ENCODE measurements around the gene KCNQ4. TPM values are rescaled to one million over a fixed set of nuclear protein-coding genes. Genes with fewer than 3 reads are reported as not detected.

The KCNQ4 gene
- total RNA-seq, 6 experiments from 2014 or later = 0.05 TPM; not detected in 5

GRCh38 chr1:40838980-40839942, 55.7 kb downstream of the KCNQ4 start:
- peaks cover 10% of the 10 kb centered on the region for H3K9me3 Mint-ChIP-seq
- DNase-seq = no peak
- no peaks in the 10 kb centered on the region for H3K4me1 Mint-ChIP-seq (ENCODE audit: low read depth)
- TF ChIP-seq CTCF (IDR thresholded peaks at IDR 0.05) = no peak
- H3K4me3 Mint-ChIP-seq = no peak overlapping the region
- peaks cover 7% of the 10 kb centered on the region for H3K36me3 Mint-ChIP-seq (ENCODE audit: low read depth)
- peaks cover 42% of the 10 kb centered on the region for H3K27me3 Mint-ChIP-seq (ENCODE audit: insufficient read depth)
- no peak overlapping the region for H3K27ac Mint-ChIP-seq

- Mint-ChIP-seq H3K27ac (no peak overlapping the region), H3K4me3 (no peak overlapping the region), H3K36me3 (ENCODE audit: low read depth) (peaks cover 7% of the 10 kb centered on the region), H3K27me3 (ENCODE audit: insufficient read depth) (peaks cover 42% of the 10 kb centered on the region), H3K9me3 (peaks cover 10% of the 10 kb centered on the region), H3K4me1 (ENCODE audit: low read depth) (no peaks in the 10 kb centered on the region)
- TF ChIP-seq CTCF (IDR thresholded peaks at IDR 0.05) = no peak
- DNase-seq = no peak
Measured at GRCh38 chr1:40839943-40840335, 56.4 kb downstream of the KCNQ4 start.

GRCh38 chr1:40840526-40841323, 57.1 kb downstream of the KCNQ4 start:
- peak; percentile 19; the same call in 1 of the 2 replicates for TF ChIP-seq CTCF (IDR thresholded peaks at IDR 0.05)
- Mint-ChIP-seq H3K27me3 (ENCODE audit: insufficient read depth) (peaks cover 42% of the 10 kb centered on the region), H3K9me3 (peaks cover 10% of the 10 kb centered on the region), H3K4me3 (no peak overlapping the region), H3K36me3 (ENCODE audit: low read depth) (peaks cover 7% of the 10 kb centered on the region), H3K27ac (no peak overlapping the region), H3K4me1 (ENCODE audit: low read depth) (no peaks in the 10 kb centered on the region)
- DNase-seq = no peak

- H3K36me3 Mint-ChIP-seq (ENCODE audit: low read depth) = peaks cover 7% of the 10 kb centered on the region
- no peak for DNase-seq
- no peak for TF ChIP-seq CTCF (IDR thresholded peaks at IDR 0.05)
- H3K9me3 Mint-ChIP-seq = peaks cover 10% of the 10 kb centered on the region
- H3K27ac Mint-ChIP-seq = no peak overlapping the region
- no peaks in the 10 kb centered on the region for H3K4me1 Mint-ChIP-seq (ENCODE audit: low read depth)
- no peak overlapping the region for H3K4me3 Mint-ChIP-seq
- peaks cover 45% of the 10 kb centered on the region for H3K27me3 Mint-ChIP-seq (ENCODE audit: insufficient read depth)
Measured at GRCh38 chr1:40841602-40842001, 58.0 kb downstream of the KCNQ4 start.

GRCh38 chr1:40842207-40842606, 58.6 kb downstream of the KCNQ4 start:
- Mint-ChIP-seq H3K27me3 (ENCODE audit: insufficient read depth) (peaks cover 41% of the 10 kb centered on the region), H3K9me3 (peaks cover 10% of the 10 kb centered on the region), H3K36me3 (ENCODE audit: low read depth) (peaks cover 7% of the 10 kb centered on the region), H3K4me3 (no peak overlapping the region), H3K27ac (no peak overlapping the region), H3K4me1 (ENCODE audit: low read depth) (peaks cover 4% of the 10 kb centered on the region)
- no peak for DNase-seq
- no peak for TF ChIP-seq CTCF (IDR thresholded peaks at IDR 0.05)
